Esophagus muscularis mucosa (tissue), 4 donors: ENCODE data around the gene NPAS3.

Experiments
- EP300 ChIP-seq: sonication (generic); formaldehyde crosslinking; IDR thresholded peaks from one replicate; pipeline ENCODE4 v1.6.1; 2017; ENCODE audit warnings: antibody characterized with exemption
- POLR2A ChIP-seq: fragments of 450-650 bp; IDR thresholded peaks from one replicate; pipeline ENCODE4 v1.6.1; 2017; ENCODE audit warnings: antibody characterized with exemption, moderate library complexity, mild to moderate bottlenecking, low read depth
- TF ChIP-seq, protein P1 (sequence below), 3 experiments: fragments of 200-600 bp in 2 of 3; fragments of 450-650 bp in 1 of 3; sonication (generic) in 2 of 3; IDR thresholded peaks; one replicate each; pipeline ENCODE4 v1.5.1; 2017 to 2019; ENCODE audit warnings: antibody characterized with exemption in 3 of 3, mild to moderate bottlenecking in 2 of 3, moderate library complexity in 1 of 3

GRCh38 chr14:32896979-32897697 is 41.5 kb upstream of the NPAS3 start:
- TF ChIP-seq, protein P1, sequence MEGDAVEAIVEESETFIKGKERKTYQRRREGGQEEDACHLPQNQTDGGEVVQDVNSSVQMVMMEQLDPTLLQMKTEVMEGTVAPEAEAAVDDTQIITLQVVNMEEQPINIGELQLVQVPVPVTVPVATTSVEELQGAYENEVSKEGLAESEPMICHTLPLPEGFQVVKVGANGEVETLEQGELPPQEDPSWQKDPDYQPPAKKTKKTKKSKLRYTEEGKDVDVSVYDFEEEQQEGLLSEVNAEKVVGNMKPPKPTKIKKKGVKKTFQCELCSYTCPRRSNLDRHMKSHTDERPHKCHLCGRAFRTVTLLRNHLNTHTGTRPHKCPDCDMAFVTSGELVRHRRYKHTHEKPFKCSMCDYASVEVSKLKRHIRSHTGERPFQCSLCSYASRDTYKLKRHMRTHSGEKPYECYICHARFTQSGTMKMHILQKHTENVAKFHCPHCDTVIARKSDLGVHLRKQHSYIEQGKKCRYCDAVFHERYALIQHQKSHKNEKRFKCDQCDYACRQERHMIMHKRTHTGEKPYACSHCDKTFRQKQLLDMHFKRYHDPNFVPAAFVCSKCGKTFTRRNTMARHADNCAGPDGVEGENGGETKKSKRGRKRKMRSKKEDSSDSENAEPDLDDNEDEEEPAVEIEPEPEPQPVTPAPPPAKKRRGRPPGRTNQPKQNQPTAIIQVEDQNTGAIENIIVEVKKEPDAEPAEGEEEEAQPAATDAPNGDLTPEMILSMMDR (IDR thresholded peaks at IDR 0.05), result no peak
- TF ChIP-seq POLR2A (no peak), EP300 (no peak)
